Uterus (tissue), 4 donors: ENCODE data around the gene ZFAND2B. TPM values are rescaled to one million over a fixed set of nuclear protein-coding genes. Genes with fewer than 3 reads are reported as not detected.

Source experiments
- DNase-seq, 2 donors: peaks; one replicate each; pipeline ENCODE4 v3.0.0-alpha.2; 2019 to 2020
- H3K27ac ChIP-seq, 2 donors: fragments of 200-600 bp; sonication (generic); 1 replicate in 1 of 2; 2 replicates in 1 of 2; pipeline ENCODE4 v1.5.1; 2016 to 2018
- H3K27me3 ChIP-seq, 2 donors: fragments of 200-600 bp; sonication (generic); one replicate each; pipeline ENCODE4 v1.5.1; 2018 to 2019; ENCODE audit warnings: control low read depth in 1 of 2
- H3K36me3 ChIP-seq, 2 donors: fragments of 200-600 bp; sonication (generic); one replicate each; pipeline ENCODE4 v1.5.1; 2019; ENCODE audit warnings: control low read depth in 1 of 2
- H3K4me1 ChIP-seq, 2 donors: fragments of 200-600 bp; sonication (generic); one replicate each; pipeline ENCODE4 v1.5.1; 2018 to 2019; ENCODE audit warnings: control low read depth in 1 of 2
- H3K4me3 ChIP-seq, 2 donors: fragments of 200-600 bp; sonication (generic); 1 replicate in 1 of 2; 2 replicates in 1 of 2; pipeline ENCODE4 v1.5.1; 2018 to 2019; ENCODE audit warnings: mild to moderate bottlenecking in 1 of 2
- H3K9me3 ChIP-seq, 2 donors: fragments of 200-600 bp; sonication (generic); one replicate each; pipeline ENCODE4 v1.5.1; 2019; ENCODE audit warnings: control low read depth in 1 of 2
- POLR2A ChIP-seq, 2 donors: fragments of 450-650 bp; IDR thresholded peaks; one replicate each; pipeline ENCODE4 v1.6.1; 2016; ENCODE audit warnings: antibody characterized with exemption in 2 of 2, mild to moderate bottlenecking in 1 of 2, moderate library complexity in 1 of 2
- intact Hi-C: fragments of 100-400 bp; cut with DNase I; formaldehyde crosslinking; loops from one replicate; pipeline ENCODE4 v1.15.1; 2023; ENCODE audit warnings: low total_unique reads
- total RNA-seq, 4 donors: library from RNA; depleted of rRNA in 3 of 4; stranded (reverse); fragments of >200 nt in 3 of 4; gene quantifications; one replicate each; pipeline versions ENCODE4 v1.1.0 to v1.2.4, GENCODE V29; 2014 to 2023
- TF ChIP-seq, protein P1 (sequence below), 4 experiments: fragments of 200-600 bp in 2 of 4; fragments of 450-650 bp in 2 of 4; sonication (generic) in 2 of 4; IDR thresholded peaks; one replicate each; pipeline ENCODE4 v1.5.1; 2016 to 2019; ENCODE audit warnings: antibody characterized with exemption in 4 of 4, mild to moderate bottlenecking in 2 of 4, moderate library complexity in 1 of 4
- donor health status: DM: yes; HTN: yes; CAD: no.

ZFAND2B gene
- total RNA-seq, 4 donors from 2014 or later, result 21.7 to 212 (median 45.2) TPM

DNA sequence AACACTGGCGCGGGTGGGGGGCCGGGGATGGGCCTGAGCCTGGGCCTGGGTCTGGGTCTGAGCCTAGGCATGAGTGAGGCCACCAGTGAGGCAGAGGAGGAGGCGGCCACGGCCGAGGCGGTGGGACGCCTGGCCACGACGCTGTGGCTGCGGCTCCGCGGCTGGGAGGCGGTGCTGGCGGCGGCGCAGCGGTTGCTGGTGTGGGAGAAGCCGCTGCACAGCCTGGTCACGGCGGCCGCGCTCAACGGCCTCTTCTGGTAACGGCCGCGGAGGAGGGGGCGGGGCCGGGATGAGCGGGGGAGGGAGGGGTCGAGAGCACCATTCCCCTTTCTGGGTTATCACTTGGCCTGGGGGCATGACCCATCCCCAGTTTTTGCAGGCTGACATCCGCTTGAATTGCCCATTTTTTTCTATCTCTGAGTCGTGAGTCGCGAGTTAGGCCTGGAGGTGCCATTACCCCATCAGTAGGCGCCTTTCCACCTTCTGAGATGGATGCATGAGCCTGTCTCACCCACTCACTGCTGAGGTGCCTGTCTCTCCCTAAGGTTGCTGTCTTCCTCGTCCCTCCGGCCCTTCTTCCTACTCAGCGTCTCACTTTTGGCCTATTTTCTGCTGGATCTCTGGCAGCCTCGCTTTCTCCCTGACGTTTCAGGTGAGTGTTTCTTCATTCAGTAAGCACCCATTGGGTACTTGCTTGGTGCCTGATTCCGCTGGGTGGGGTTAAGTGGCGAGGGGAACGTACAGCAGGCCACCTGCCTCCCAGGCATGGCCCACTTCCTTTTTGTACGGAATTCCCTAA, 28.0 kb upstream of the ZFAND2B start:
- Histone ChIP-seq H3K4me3 (peak overlapping the region; percentile 82 to 83), H3K4me1 (peaks cover 0 to 7% of the 10 kb centered on the region in 2 donors), H3K36me3 (no peaks in the 10 kb centered on the region), H3K27me3 (no peaks in the 10 kb centered on the region), H3K27ac (peak overlapping the region; percentile 97 to 98), H3K9me3 (no peaks in the 10 kb centered on the region)
- no peak for TF ChIP-seq POLR2A (IDR thresholded peaks at IDR 0.05)
- TF ChIP-seq, protein P1, sequence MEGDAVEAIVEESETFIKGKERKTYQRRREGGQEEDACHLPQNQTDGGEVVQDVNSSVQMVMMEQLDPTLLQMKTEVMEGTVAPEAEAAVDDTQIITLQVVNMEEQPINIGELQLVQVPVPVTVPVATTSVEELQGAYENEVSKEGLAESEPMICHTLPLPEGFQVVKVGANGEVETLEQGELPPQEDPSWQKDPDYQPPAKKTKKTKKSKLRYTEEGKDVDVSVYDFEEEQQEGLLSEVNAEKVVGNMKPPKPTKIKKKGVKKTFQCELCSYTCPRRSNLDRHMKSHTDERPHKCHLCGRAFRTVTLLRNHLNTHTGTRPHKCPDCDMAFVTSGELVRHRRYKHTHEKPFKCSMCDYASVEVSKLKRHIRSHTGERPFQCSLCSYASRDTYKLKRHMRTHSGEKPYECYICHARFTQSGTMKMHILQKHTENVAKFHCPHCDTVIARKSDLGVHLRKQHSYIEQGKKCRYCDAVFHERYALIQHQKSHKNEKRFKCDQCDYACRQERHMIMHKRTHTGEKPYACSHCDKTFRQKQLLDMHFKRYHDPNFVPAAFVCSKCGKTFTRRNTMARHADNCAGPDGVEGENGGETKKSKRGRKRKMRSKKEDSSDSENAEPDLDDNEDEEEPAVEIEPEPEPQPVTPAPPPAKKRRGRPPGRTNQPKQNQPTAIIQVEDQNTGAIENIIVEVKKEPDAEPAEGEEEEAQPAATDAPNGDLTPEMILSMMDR (IDR thresholded peaks at IDR 0.05), result no peak
- DNase-seq, result peak in 1 of 2 donors; percentile 49
- intact Hi-C loops, result no loop called here

DNA sequence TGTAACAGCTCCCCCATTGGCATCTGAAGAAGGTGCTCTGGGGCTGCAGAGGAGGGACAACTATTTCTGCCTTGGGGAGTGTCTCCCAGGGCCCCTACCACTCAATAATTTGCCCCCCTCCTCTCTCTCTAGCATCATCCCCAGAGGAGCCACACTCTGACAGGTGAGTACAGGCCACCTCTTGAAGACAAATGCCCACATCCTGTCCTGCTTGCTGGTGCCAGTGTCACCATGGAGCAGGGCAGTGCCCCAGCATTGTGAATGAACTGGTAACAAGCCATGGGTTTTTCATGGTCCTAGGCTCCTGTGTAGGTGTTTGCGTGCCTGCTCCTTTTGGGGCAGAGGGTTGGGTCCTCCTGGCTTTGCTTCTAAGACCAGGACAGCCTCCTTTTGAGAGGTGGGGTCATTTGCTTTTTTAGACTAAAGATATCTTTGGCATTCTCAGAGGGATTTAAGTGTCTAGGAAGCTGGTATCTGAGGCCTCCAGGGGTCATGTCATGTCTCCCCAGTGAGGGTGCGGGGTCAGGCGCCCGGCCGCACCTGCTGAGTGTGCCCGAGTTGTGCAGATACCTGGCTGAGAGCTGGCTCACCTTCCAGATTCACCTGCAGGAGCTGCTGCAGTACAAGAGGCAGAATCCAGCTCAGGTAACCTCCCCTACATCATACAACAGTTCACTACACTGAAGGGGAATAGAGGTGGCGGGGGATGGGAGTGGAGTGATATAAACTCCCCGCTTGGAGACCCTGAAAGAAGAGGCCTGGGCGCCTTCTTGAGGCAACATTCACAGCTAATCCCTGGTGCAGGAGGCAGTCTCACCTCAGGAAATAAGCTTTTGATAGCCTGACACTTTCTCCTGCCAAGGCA, 26.7 kb upstream of the ZFAND2B start:
- intact Hi-C loops, result loop anchor here (5.0 kb wide), 1 partner anchor 37 kb away; the partner anchor contains the start of gene ABCB6
- Histone ChIP-seq H3K27me3 (no peaks in the 10 kb centered on the region), H3K27ac (no peak overlapping the region), H3K4me1 (peaks cover 0 to 7% of the 10 kb centered on the region in 2 donors), H3K4me3 (no peak overlapping the region), H3K36me3 (no peaks in the 10 kb centered on the region), H3K9me3 (no peaks in the 10 kb centered on the region)
- no peak for TF ChIP-seq POLR2A (IDR thresholded peaks at IDR 0.05)
- TF ChIP-seq, protein P1 (IDR thresholded peaks at IDR 0.05), result no peak
- DNase-seq, result no peak

DNA sequence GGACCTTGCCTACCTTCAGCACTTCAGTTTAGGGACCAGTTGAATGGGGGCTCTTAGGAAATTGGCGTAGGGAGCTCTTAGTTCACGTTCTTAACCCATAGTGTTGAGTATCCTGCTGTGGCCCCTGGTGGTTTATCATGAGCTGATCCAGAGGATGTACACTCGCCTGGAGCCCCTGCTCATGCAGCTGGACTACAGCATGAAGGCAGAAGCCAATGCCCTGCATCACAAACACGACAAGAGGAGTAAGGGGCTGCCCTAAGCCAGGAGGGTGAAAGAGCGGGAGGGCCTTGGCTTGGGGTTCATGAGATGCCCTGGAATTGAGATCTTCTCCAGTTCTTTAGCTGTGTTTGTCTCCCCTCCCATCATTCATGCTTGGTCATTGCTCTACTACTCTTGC, 25.6 kb upstream of the ZFAND2B start:
- TF ChIP-seq, protein P1 (IDR thresholded peaks at IDR 0.05), result no peak
- no peak for TF ChIP-seq POLR2A (IDR thresholded peaks at IDR 0.05)
- no peak for DNase-seq

DNA sequence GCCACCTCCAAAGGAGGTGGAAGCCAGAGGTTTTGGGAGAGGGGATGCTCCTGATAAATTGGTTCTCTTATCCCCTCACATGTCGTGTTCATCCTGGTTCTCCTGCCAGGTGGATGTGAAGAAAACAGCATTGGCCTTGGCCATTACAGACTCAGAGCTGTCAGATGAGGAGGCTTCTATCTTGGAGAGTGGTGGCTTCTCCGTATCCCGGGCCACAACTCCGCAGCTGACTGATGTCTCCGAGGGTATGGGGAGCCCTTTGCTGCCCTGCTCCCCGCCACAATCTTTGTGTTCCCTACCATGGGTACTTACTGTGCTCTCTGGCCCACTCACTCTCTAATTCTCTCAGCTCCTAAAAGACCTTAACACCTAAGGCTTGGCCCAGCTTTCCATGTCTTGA, 25.1 kb upstream of the ZFAND2B start:
- H3K27ac ChIP-seq, result no peak overlapping the region
- no peaks in the 10 kb centered on the region for H3K27me3 ChIP-seq
- DNase-seq, result no peak
- intact Hi-C loops, result loop anchor here (5.0 kb wide), 1 partner anchor 36 kb away; the partner anchor contains the start of gene ABCB6
- H3K36me3 ChIP-seq, result no peaks in the 10 kb centered on the region
- no peak overlapping the region for H3K4me3 ChIP-seq
- TF ChIP-seq, protein P1 (IDR thresholded peaks at IDR 0.05), result no peak
- no peak for TF ChIP-seq POLR2A (IDR thresholded peaks at IDR 0.05)
- H3K4me1 ChIP-seq, result peaks cover 0 to 7% of the 10 kb centered on the region in 2 donors
- no peaks in the 10 kb centered on the region for H3K9me3 ChIP-seq

More for the DNA sequence above, 25.6 kb upstream of the ZFAND2B start:
- intact Hi-C loops, result loop anchor here (5.0 kb wide), 1 partner anchor 36 kb away; the partner anchor contains the start of gene ABCB6
- Histone ChIP-seq H3K27me3 (no peaks in the 10 kb centered on the region), H3K4me1 (peaks cover 0 to 7% of the 10 kb centered on the region in 2 donors), H3K4me3 (no peak overlapping the region), H3K27ac (no peak overlapping the region), H3K9me3 (no peaks in the 10 kb centered on the region), H3K36me3 (no peaks in the 10 kb centered on the region)
